NCI-H510A (cell line): ENCODE data around the gene LMX1B.

Experiments used
- DNase-seq: peaks from one replicate; lab custom pipeline; 2025; lab: John Stamatoyannopoulos, UW

The LMX1B gene

GRCh38 chr9:126604059-126605055 is 9.4 kb upstream of the LMX1B start:
- DNase-seq, result no peak

GRCh38 chr9:126605792-126606482 is 7.8 kb upstream of the LMX1B start:
- DNase-seq, result no peak

GRCh38 chr9:126606483-126606870 is 7.3 kb upstream of the LMX1B start:
- no peak for DNase-seq

- no peak for DNase-seq
These were observed 6.6 kb upstream of the LMX1B start for GRCh38 chr9:126607086-126607485.

GRCh38 chr9:126607731-126608130 is 6.0 kb upstream of the LMX1B start:
- no peak for DNase-seq

GRCh38 chr9:126608551-126608950 is 5.2 kb upstream of the LMX1B start:
- DNase-seq, result no peak

GRCh38 chr9:126609191-126609590 is 4.5 kb upstream of the LMX1B start:
- DNase-seq, result no peak

- DNase-seq, result no peak
These were observed 3.9 kb upstream of the LMX1B start for GRCh38 chr9:126609711-126610388.

GRCh38 chr9:126611193-126611591 is 2.5 kb upstream of the LMX1B start:
- DNase-seq, result no peak

- DNase-seq, result peak; percentile 45
These were observed 2.0 kb upstream of the LMX1B start for GRCh38 chr9:126611592-126612325.

- DNase-seq, result no peak
These were observed 1.4 kb upstream of the LMX1B start for GRCh38 chr9:126612326-126612812.

GRCh38 chr9:126612813-126613641 is 701 bp upstream of the LMX1B start:
- no peak for DNase-seq

GRCh38 chr9:126614088-126614454 is 343 bp downstream of the LMX1B start:
- no peak for DNase-seq

GRCh38 chr9:126614455-126615244 is 922 bp downstream of the LMX1B start:
- DNase-seq, result no peak

- peak; percentile 66 for DNase-seq
These were observed 1.6 kb downstream of the LMX1B start for GRCh38 chr9:126615245-126615790.

GRCh38 chr9:126615791-126616447 is 2.2 kb downstream of the LMX1B start:
- DNase-seq, result no peak

- DNase-seq, result no peak
These were observed 2.8 kb downstream of the LMX1B start for GRCh38 chr9:126616521-126616976.

- DNase-seq, result no peak
These were observed 3.5 kb downstream of the LMX1B start for GRCh38 chr9:126617003-126617822.
